Gastrocnemius medialis (tissue), 4 donors: ENCODE results near the gene WIPF3. TPM values are rescaled to one million over a fixed set of nuclear protein-coding genes. Genes with fewer than 3 reads are reported as not detected.

Experiments
- ATAC-seq, 2 donors: fragments of 150-250 bp; one replicate each; pipeline ENCODE4 v1.9.1; 2016
- DNase-seq, 2 donors: peaks; one replicate each; pipeline ENCODE4 v3.0.0-alpha.2; 2019
- H3K27ac ChIP-seq, 4 donors: fragments of 200-600 bp; sonication (generic); 1 replicate in 1 of 4; 2 replicates in 3 of 4; pipeline ENCODE4 v1.5.1; 2016 to 2018; ENCODE audit warnings: mild to moderate bottlenecking in 2 of 4, moderate library complexity in 1 of 4
- H3K27me3 ChIP-seq, 3 donors: fragments of 200-600 bp; sonication (generic) in 2 of 3; 1 replicate in 1 of 3; 2 replicates in 2 of 3; pipeline versions ENCODE4 v1.5.1 to v1.6.0; 2016 to 2019; ENCODE audit warnings: mild to moderate bottlenecking in 1 of 3, moderate library complexity in 1 of 3
- H3K36me3 ChIP-seq, 2 donors: fragments of 200-600 bp; sonication (generic) in 1 of 2; one replicate each; pipeline ENCODE4 v1.5.1; 2017 to 2018
- H3K4me1 ChIP-seq, 2 donors: fragments of 200-600 bp; sonication (generic) in 1 of 2; one replicate each; pipeline ENCODE4 v1.5.1; 2016 to 2017; ENCODE audit warnings: mild to moderate bottlenecking in 2 of 2
- H3K4me3 ChIP-seq, 4 donors: fragments of 200-600 bp; sonication (generic) in 3 of 4; 1 replicate in 1 of 4; 2 replicates in 3 of 4; pipeline ENCODE4 v1.5.1; 2016 to 2019; ENCODE audit warnings: mild to moderate bottlenecking in 2 of 4
- H3K9me3 ChIP-seq, 3 donors: fragments of 200-600 bp; sonication (generic) in 2 of 3; 1 replicate in 1 of 3; 2 replicates in 2 of 3; pipeline ENCODE4 v1.5.1; 2016 to 2019
- CTCF ChIP-seq, 5 experiments: fragments of 450-650 bp in 3 of 5; fragments of 200-600 bp in 2 of 5; sonication (generic) in 2 of 5; IDR thresholded peaks in 4 of 5; conservative IDR thresholded peaks in 1 of 5; 1 replicate in 4 of 5; 2 replicates in 1 of 5; pipeline ENCODE4 v1.5.1; 2016 to 2019; ENCODE audit warnings: antibody characterized with exemption in 5 of 5, mild to moderate bottlenecking in 3 of 5, moderate library complexity in 3 of 5
- POLR2A ChIP-seq, 2 donors: fragments of 450-650 bp; IDR thresholded peaks; one replicate each; pipeline ENCODE4 v1.6.1; 2017; ENCODE audit warnings: antibody characterized with exemption in 2 of 2, mild to moderate bottlenecking in 2 of 2, moderate library complexity in 2 of 2
- in situ Hi-C, 4 donors: fragments of 200-750 bp; cut with MboI; loops; one replicate each; pipeline versions ENCODE4 v1.15.0 to v1.8.0; 2017; ENCODE audit warnings: low sequenced_read_pairs in 4 of 4
- intact Hi-C: fragments of 100-400 bp; cut with DNase I; formaldehyde crosslinking; loops from one replicate; pipeline ENCODE4 v1.15.1; 2023; ENCODE audit warnings: low total_unique reads
- total RNA-seq, 4 donors: library from RNA; depleted of rRNA; stranded (reverse); fragments of >200 nt; gene quantifications; one replicate each; pipeline versions ENCODE4 v1.1.0 to v1.2.3, GENCODE V29; 2016

WIPF3 gene
- total RNA-seq, 4 donors from 2014 or later, result 4.2 to 9.9 (median 8.3) TPM

- H3K4me1 ChIP-seq, result peaks cover 33 to 37% of the 10 kb centered on the region in 2 donors
- H3K27me3 ChIP-seq, result no peaks in the 10 kb centered on the region
- in situ Hi-C loops, result no loop called here
Measured at GRCh38 chr7:29815181-29816105, 9.1 kb downstream of the WIPF3 start.

GRCh38 chr7:29818308-29818707, 12.0 kb downstream of the WIPF3 start:
- no peak for DNase-seq
- Histone ChIP-seq H3K4me3 (no peak overlapping the region), H3K27ac (no peak overlapping the region), H3K9me3 (no peaks in the 10 kb centered on the region), H3K4me1 (peaks cover 5 to 14% of the 10 kb centered on the region in 2 donors), H3K36me3 (no peaks in the 10 kb centered on the region), H3K27me3 (no peaks in the 10 kb centered on the region)
- in situ Hi-C loops, result no loop called here
- TF ChIP-seq POLR2A (IDR thresholded peaks at IDR 0.05), result no peak
- no peak for TF ChIP-seq CTCF (IDR thresholded peaks at IDR 0.05 in 4 of 5, conservative IDR thresholded peaks at IDR 0.05 in 1 of 5)
- ATAC-seq, result no peak
- intact Hi-C loops, result no loop called here

More at GRCh38 chr7:29815181-29816105, 9.1 kb downstream of the WIPF3 start:
- Histone ChIP-seq H3K9me3 (no peaks in the 10 kb centered on the region), H3K36me3 (no peaks in the 10 kb centered on the region), H3K27ac (peak overlapping the region in 2 of 4 donors; percentile 21 to 51), H3K4me3 (no peak overlapping the region)
- TF ChIP-seq CTCF (IDR thresholded peaks at IDR 0.05 in 4 of 5, conservative IDR thresholded peaks at IDR 0.05 in 1 of 5) (no peak), POLR2A (IDR thresholded peaks at IDR 0.05) (no peak)
- ATAC-seq (no peak), DNase-seq (no peak)
- intact Hi-C loops, result no loop called here

- ATAC-seq, result peak in 1 of 2 donors; percentile 82
- in situ Hi-C loops (no loop called here), intact Hi-C loops (no loop called here)
- H3K36me3 ChIP-seq, result no peaks in the 10 kb centered on the region
- DNase-seq, result no peak
- H3K4me3 ChIP-seq, result peak overlapping the region in 3 of 4 donors; percentile 5 to 41 (median 10)
- H3K27ac ChIP-seq, result peak overlapping the region in 3 of 4 donors; percentile 11 to 54 (median 17)
- H3K27me3 ChIP-seq, result no peaks in the 10 kb centered on the region
- no peaks in the 10 kb centered on the region for H3K9me3 ChIP-seq
- no peak for TF ChIP-seq POLR2A (IDR thresholded peaks at IDR 0.05)
- TF ChIP-seq CTCF (IDR thresholded peaks at IDR 0.05 in 4 of 5, conservative IDR thresholded peaks at IDR 0.05 in 1 of 5), result no peak
- H3K4me1 ChIP-seq, result peaks cover 15 to 16% of the 10 kb centered on the region in 2 donors
Measured at GRCh38 chr7:29825775-29826529, 19.6 kb downstream of the WIPF3 start.

- Histone ChIP-seq H3K27ac (no peak overlapping the region), H3K27me3 (no peaks in the 10 kb centered on the region), H3K4me3 (no peak overlapping the region), H3K9me3 (no peaks in the 10 kb centered on the region), H3K36me3 (no peaks in the 10 kb centered on the region), H3K4me1 (peaks cover 15 to 16% of the 10 kb centered on the region in 2 donors)
- TF ChIP-seq CTCF (IDR thresholded peaks at IDR 0.05 in 4 of 5, conservative IDR thresholded peaks at IDR 0.05 in 1 of 5) (no peak), POLR2A (IDR thresholded peaks at IDR 0.05) (no peak)
- DNase-seq (no peak), ATAC-seq (no peak)
- in situ Hi-C loops, result no loop called here
- intact Hi-C loops, result no loop called here
Measured at GRCh38 chr7:29826530-29826822, 20.2 kb downstream of the WIPF3 start.
